Ascending aorta (tissue), 2 donors: ENCODE results near the gene TRAF3IP3. TPM values are rescaled to one million over a fixed set of nuclear protein-coding genes. Genes with fewer than 3 reads are reported as not detected.

Source experiments
- DNase-seq, 2 donors: peaks; one replicate each; pipeline ENCODE4 v3.0.0-alpha.2; 2019; ENCODE audit warnings: low spot score in 2 of 2
- H3K27ac ChIP-seq, 2 donors: fragments of 200-600 bp; sonication (generic); one replicate each; pipeline ENCODE4 v1.5.1; 2016 to 2017; ENCODE audit warnings: mild to moderate bottlenecking in 1 of 2
- H3K27me3 ChIP-seq: fragments of 200-600 bp; sonication (generic); one replicate; pipeline ENCODE4 v1.5.1; 2017
- H3K36me3 ChIP-seq, 2 donors: fragments of 200-600 bp; sonication (generic); one replicate each; pipeline ENCODE4 v1.5.1; 2016
- H3K4me1 ChIP-seq, 2 donors: fragments of 200-600 bp; sonication (generic); one replicate each; pipeline ENCODE4 v1.5.1; 2016 to 2017; ENCODE audit warnings: mild to moderate bottlenecking in 1 of 2
- H3K4me3 ChIP-seq, 2 donors: fragments of 200-600 bp; sonication (generic); one replicate each; pipeline ENCODE4 v1.5.1; 2016 to 2017; ENCODE audit warnings: mild to moderate bottlenecking in 1 of 2
- H3K9me3 ChIP-seq, 2 donors: fragments of 200-600 bp; sonication (generic); one replicate each; pipeline ENCODE4 v1.5.1; 2016
- intact Hi-C: fragments of 100-400 bp; cut with DNase I; formaldehyde crosslinking; loops from one replicate; pipeline ENCODE4 v1.15.1; 2023
- total RNA-seq: library from RNA; depleted of rRNA; stranded (reverse); fragments of >200 nt; gene quantifications from one replicate; pipeline ENCODE4 v1.1.0, GENCODE V29; 2016
- TF ChIP-seq, protein P1 (sequence below), 3 experiments: fragments of 200-600 bp in 2 of 3; fragments of 450-650 bp in 1 of 3; sonication (generic) in 2 of 3; IDR thresholded peaks; one replicate each; pipeline ENCODE4 v1.5.1; 2016 to 2019; ENCODE audit warnings: antibody characterized with exemption in 3 of 3, mild to moderate bottlenecking in 1 of 3, moderate library complexity in 1 of 3

The TRAF3IP3 gene
- total RNA-seq, 1 donor from 2014 or later = not detected

- intact Hi-C loops = no loop called here
- peaks cover 6 to 16% of the 10 kb centered on the region in 2 donors for H3K4me1 ChIP-seq
- H3K27ac ChIP-seq = peak overlapping the region; percentile 76 to 94
- peak overlapping the region in 1 of 2 donors; percentile 29 for H3K4me3 ChIP-seq
- no peaks in the 10 kb centered on the region for H3K36me3 ChIP-seq
- no peak for DNase-seq
- no peaks in the 10 kb centered on the region for H3K27me3 ChIP-seq
- no peaks in the 10 kb centered on the region for H3K9me3 ChIP-seq
- TF ChIP-seq, protein P1, sequence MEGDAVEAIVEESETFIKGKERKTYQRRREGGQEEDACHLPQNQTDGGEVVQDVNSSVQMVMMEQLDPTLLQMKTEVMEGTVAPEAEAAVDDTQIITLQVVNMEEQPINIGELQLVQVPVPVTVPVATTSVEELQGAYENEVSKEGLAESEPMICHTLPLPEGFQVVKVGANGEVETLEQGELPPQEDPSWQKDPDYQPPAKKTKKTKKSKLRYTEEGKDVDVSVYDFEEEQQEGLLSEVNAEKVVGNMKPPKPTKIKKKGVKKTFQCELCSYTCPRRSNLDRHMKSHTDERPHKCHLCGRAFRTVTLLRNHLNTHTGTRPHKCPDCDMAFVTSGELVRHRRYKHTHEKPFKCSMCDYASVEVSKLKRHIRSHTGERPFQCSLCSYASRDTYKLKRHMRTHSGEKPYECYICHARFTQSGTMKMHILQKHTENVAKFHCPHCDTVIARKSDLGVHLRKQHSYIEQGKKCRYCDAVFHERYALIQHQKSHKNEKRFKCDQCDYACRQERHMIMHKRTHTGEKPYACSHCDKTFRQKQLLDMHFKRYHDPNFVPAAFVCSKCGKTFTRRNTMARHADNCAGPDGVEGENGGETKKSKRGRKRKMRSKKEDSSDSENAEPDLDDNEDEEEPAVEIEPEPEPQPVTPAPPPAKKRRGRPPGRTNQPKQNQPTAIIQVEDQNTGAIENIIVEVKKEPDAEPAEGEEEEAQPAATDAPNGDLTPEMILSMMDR (IDR thresholded peaks at IDR 0.05) = no peak
These were observed 12.5 kb downstream of the TRAF3IP3 start for GRCh38 chr1:209768354-209768774.

DNA sequence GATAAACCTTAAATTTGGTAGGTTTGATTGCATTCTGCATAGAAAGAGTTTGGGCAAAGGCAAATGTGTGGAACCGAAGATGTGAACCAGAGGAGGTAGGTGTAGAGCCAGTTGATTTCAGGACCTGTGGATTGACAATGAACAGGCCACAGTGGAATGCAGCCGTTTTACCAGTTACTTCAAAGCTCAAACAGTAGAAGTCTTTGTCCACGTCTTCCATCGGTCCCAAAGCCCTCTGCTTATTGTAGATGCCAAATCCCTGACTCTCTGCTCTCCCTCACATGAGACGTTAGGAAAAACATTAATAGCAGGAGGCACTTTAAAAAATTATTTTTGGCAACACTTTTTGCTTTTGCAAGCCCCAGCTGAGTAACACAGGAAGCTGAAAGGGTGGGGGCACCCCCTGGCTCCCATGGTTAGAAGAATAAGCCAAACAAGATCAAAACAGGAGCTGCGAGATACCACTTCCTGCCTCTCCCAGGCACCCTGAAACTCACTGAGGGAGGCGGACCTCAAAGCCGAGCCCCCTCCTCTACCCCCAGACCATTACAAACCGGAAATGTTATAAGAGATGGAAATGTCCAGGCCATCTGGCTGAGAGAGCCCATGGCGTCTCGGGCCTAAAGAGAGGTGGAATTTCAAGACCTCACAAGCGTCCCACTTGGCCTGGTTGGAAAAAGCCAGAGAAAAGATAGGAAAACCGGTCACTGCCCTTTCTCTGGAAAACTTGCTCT lies 13.5 kb downstream of the TRAF3IP3 start:
- no peaks in the 10 kb centered on the region for H3K36me3 ChIP-seq
- TF ChIP-seq, protein P1 (IDR thresholded peaks at IDR 0.05) = no peak
- H3K4me1 ChIP-seq = peaks cover 6 to 16% of the 10 kb centered on the region in 2 donors
- intact Hi-C loops = loop anchor here (1.0 kb wide), 2 partner anchors 15 to 22 kb away; partner anchors contain the start of gene C1orf74
- no peaks in the 10 kb centered on the region for H3K27me3 ChIP-seq
- peak overlapping the region; percentile 13 to 29 for H3K4me3 ChIP-seq
- DNase-seq = peak; percentile 71 to 92
- peak overlapping the region; percentile 76 to 94 for H3K27ac ChIP-seq
- H3K9me3 ChIP-seq = no peaks in the 10 kb centered on the region

DNA sequence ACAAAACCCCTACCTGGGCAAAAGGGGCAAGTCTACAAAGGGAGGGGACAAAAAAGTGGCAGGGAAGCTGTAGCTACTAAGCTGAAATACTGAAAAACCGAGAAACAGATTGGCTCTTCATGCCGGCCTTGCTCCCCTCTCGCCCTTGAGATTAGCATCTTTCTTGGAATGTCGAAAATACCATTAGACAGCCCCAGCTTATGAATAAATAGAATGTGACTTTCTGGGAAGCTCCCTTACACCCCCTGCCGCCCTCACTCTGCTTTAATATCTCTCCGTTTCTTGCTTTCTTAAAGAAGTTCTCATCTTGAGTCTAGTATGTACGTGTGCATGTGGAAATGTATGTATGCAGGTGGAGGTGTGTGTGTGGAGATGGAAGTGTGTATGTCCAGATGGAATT lies 14.1 kb downstream of the TRAF3IP3 start:
- Histone ChIP-seq H3K9me3 (no peaks in the 10 kb centered on the region), H3K27ac (peak overlapping the region; percentile 76 to 94), H3K4me1 (peaks cover 6 to 16% of the 10 kb centered on the region in 2 donors), H3K27me3 (no peaks in the 10 kb centered on the region), H3K4me3 (peak overlapping the region; percentile 13 to 29), H3K36me3 (no peaks in the 10 kb centered on the region)
- no peak for DNase-seq
- intact Hi-C loops = loop anchor here (1.0 kb wide), 2 partner anchors 14 to 23 kb away; partner anchors contain the start of gene C1orf74
- TF ChIP-seq, protein P1 (IDR thresholded peaks at IDR 0.05) = no peak

- H3K27ac ChIP-seq = no peak overlapping the region
- H3K27me3 ChIP-seq = no peaks in the 10 kb centered on the region
- no peak overlapping the region for H3K4me3 ChIP-seq
- TF ChIP-seq, protein P1 (IDR thresholded peaks at IDR 0.05) = no peak
- DNase-seq = no peak
- intact Hi-C loops = no loop called here
- H3K36me3 ChIP-seq = no peaks in the 10 kb centered on the region
- H3K4me1 ChIP-seq = peaks cover 6 to 16% of the 10 kb centered on the region in 2 donors
- no peaks in the 10 kb centered on the region for H3K9me3 ChIP-seq
These were observed 15.0 kb downstream of the TRAF3IP3 start for GRCh38 chr1:209770636-209771415.

- Histone ChIP-seq H3K4me1 (peaks cover 6 to 16% of the 10 kb centered on the region in 2 donors), H3K36me3 (no peaks in the 10 kb centered on the region), H3K4me3 (no peak overlapping the region), H3K9me3 (no peaks in the 10 kb centered on the region), H3K27me3 (no peaks in the 10 kb centered on the region), H3K27ac (no peak overlapping the region)
- TF ChIP-seq, protein P1 (IDR thresholded peaks at IDR 0.05) = no peak
- no peak for DNase-seq
- intact Hi-C loops = no loop called here
These were observed 16.3 kb downstream of the TRAF3IP3 start for GRCh38 chr1:209772126-209772525.
